Stimulated activated naive B cell treated with anti-CD40 and anti-IgM and Interleukin-4, amounts not matched to agents 10 μg/mL and 1 μg/mL and 100 μg/mL, for 72 hours (primary cell): ENCODE results near the gene CRADD.
"Not testable (repeated sequence)": the region's sequence is repeated elsewhere in the genome, so short reads cannot be mapped to it uniquely, and the experiment has no call there.

Experiments
- ATAC-seq, 2 donors: fragments of 150-1000 bp; cut with Tn5 transposase; replicated peaks; 2 replicates each; pipeline ENCODE4 v1.10.0; 2021; ENCODE audit warnings: moderate library complexity in 1 of 2
- DNase-seq: peaks from one replicate; pipeline ENCODE4 v3.0.0; 2021
- H3K27ac Mint-ChIP-seq: one replicate; pipeline ENCODE4 v1.8.0; 2022; ENCODE audit warnings: mild to moderate bottlenecking, mixed read lengths
- H3K27me3 Mint-ChIP-seq, 2 donors: one replicate each; pipeline ENCODE4 v1.8.0; 2022; ENCODE audit warnings: mixed read lengths in 2 of 2
- H3K36me3 Mint-ChIP-seq, 2 donors: one replicate each; pipeline ENCODE4 v1.8.0; 2022; ENCODE audit warnings: mixed read lengths in 2 of 2, mild to moderate bottlenecking in 1 of 2
- H3K4me1 Mint-ChIP-seq, 2 donors: one replicate each; pipeline ENCODE4 v1.8.0; 2022; ENCODE audit warnings: mixed read lengths in 2 of 2, mild to moderate bottlenecking in 1 of 2
- H3K4me3 Mint-ChIP-seq, 2 donors: one replicate each; pipeline ENCODE4 v1.8.0; 2022; ENCODE audit warnings: mild to moderate bottlenecking in 2 of 2, mixed read lengths in 2 of 2, moderate library complexity in 1 of 2
- H3K9me3 Mint-ChIP-seq, 2 donors: one replicate each; pipeline ENCODE4 v1.8.0; 2022; ENCODE audit warnings: mixed read lengths in 2 of 2, mild to moderate bottlenecking in 1 of 2

Gene CRADD

GRCh38 chr12:93706387-93706786 is 29.2 kb downstream of the CRADD start:
- peaks cover 8 to 18% of the 10 kb centered on the region in 2 donors for H3K36me3 Mint-ChIP-seq
- no peak for DNase-seq
- peaks cover 17 to 36% of the 10 kb centered on the region in 2 donors for H3K4me1 Mint-ChIP-seq
- H3K27ac Mint-ChIP-seq: no peak overlapping the region
- no peak for ATAC-seq
- no peak overlapping the region for H3K4me3 Mint-ChIP-seq
- no peaks in the 10 kb centered on the region for H3K27me3 Mint-ChIP-seq
- peaks cover 11% of the 10 kb centered on the region in 2 donors for H3K9me3 Mint-ChIP-seq

- no peak overlapping the region for H3K4me3 Mint-ChIP-seq
- peaks cover 8 to 20% of the 10 kb centered on the region in 2 donors for H3K36me3 Mint-ChIP-seq
- no peak for ATAC-seq
- DNase-seq: no peak
- H3K4me1 Mint-ChIP-seq: peaks cover 14 to 31% of the 10 kb centered on the region in 2 donors
- H3K9me3 Mint-ChIP-seq: peaks cover 11% of the 10 kb centered on the region in 2 donors
- H3K27me3 Mint-ChIP-seq: no peaks in the 10 kb centered on the region
- H3K27ac Mint-ChIP-seq: no peak overlapping the region
These were observed 29.6 kb downstream of the CRADD start for GRCh38 chr12:93706824-93707223.

- Mint-ChIP-seq H3K27me3 (no peaks in the 10 kb centered on the region), H3K4me1 (peaks cover 11 to 22% of the 10 kb centered on the region in 2 donors), H3K9me3 (peaks cover 11% of the 10 kb centered on the region in 2 donors), H3K4me3 (no peak overlapping the region), H3K27ac (no peak overlapping the region), H3K36me3 (peaks cover 8 to 20% of the 10 kb centered on the region in 2 donors)
- ATAC-seq (no peak), DNase-seq (no peak)
These were observed 30.7 kb downstream of the CRADD start for GRCh38 chr12:93707836-93708235.

GRCh38 chr12:93708952-93709351 is 31.8 kb downstream of the CRADD start:
- H3K4me1 Mint-ChIP-seq: peaks cover 11 to 22% of the 10 kb centered on the region in 2 donors
- peaks cover 8 to 20% of the 10 kb centered on the region in 2 donors for H3K36me3 Mint-ChIP-seq
- peaks cover 11% of the 10 kb centered on the region in 2 donors for H3K9me3 Mint-ChIP-seq
- no peak overlapping the region for H3K4me3 Mint-ChIP-seq
- no peaks in the 10 kb centered on the region for H3K27me3 Mint-ChIP-seq
- ATAC-seq: no peak
- no peak overlapping the region for H3K27ac Mint-ChIP-seq
- DNase-seq: no peak

- no peak overlapping the region for H3K27ac Mint-ChIP-seq
- H3K4me1 Mint-ChIP-seq: peaks cover 8 to 18% of the 10 kb centered on the region in 2 donors
- peaks cover 11% of the 10 kb centered on the region in 2 donors for H3K9me3 Mint-ChIP-seq
- H3K27me3 Mint-ChIP-seq: no peaks in the 10 kb centered on the region
- DNase-seq (no peak), ATAC-seq (no peak)
- no peak overlapping the region for H3K4me3 Mint-ChIP-seq
- H3K36me3 Mint-ChIP-seq: peaks cover 8 to 19% of the 10 kb centered on the region in 2 donors
These were observed 32.2 kb downstream of the CRADD start for GRCh38 chr12:93709386-93709785.

- Mint-ChIP-seq H3K4me3 (no peak overlapping the region), H3K27me3 (no peaks in the 10 kb centered on the region), H3K36me3 (peaks cover 11 to 18% of the 10 kb centered on the region in 2 donors), H3K27ac (no peak overlapping the region), H3K9me3 (peaks cover 11% of the 10 kb centered on the region in 2 donors), H3K4me1 (peaks cover 6 to 9% of the 10 kb centered on the region in 2 donors)
- no peak for ATAC-seq
- no peak for DNase-seq
These were observed 33.4 kb downstream of the CRADD start for GRCh38 chr12:93710574-93710926.

GRCh38 chr12:93711502-93711901 is 34.3 kb downstream of the CRADD start:
- DNase-seq, H3K27ac Mint-ChIP-seq, H3K27me3 Mint-ChIP-seq, ATAC-seq, H3K4me1 Mint-ChIP-seq, H3K4me3 Mint-ChIP-seq: not testable (repeated sequence)
- Mint-ChIP-seq H3K9me3 (peaks cover 11% of the 10 kb centered on the region in 2 donors), H3K36me3 (peaks cover 11 to 18% of the 10 kb centered on the region in 2 donors)

- H3K9me3 Mint-ChIP-seq: peaks cover 11% of the 10 kb centered on the region in 2 donors
- H3K27ac Mint-ChIP-seq: no peak overlapping the region
- DNase-seq (no peak), ATAC-seq (no peak)
- H3K36me3 Mint-ChIP-seq: peaks cover 11 to 18% of the 10 kb centered on the region in 2 donors
- H3K4me1 Mint-ChIP-seq: peaks cover 0 to 4% of the 10 kb centered on the region in 2 donors
- H3K27me3 Mint-ChIP-seq: no peaks in the 10 kb centered on the region
- no peak overlapping the region for H3K4me3 Mint-ChIP-seq
These were observed 35.0 kb downstream of the CRADD start for GRCh38 chr12:93712200-93712599.

- Mint-ChIP-seq H3K27ac (no peak overlapping the region), H3K27me3 (no peaks in the 10 kb centered on the region), H3K9me3 (peaks cover 13 to 14% of the 10 kb centered on the region in 2 donors), H3K4me1 (peaks cover 0 to 4% of the 10 kb centered on the region in 2 donors), H3K36me3 (peaks cover 16 to 24% of the 10 kb centered on the region in 2 donors), H3K4me3 (no peak overlapping the region)
- no peak for ATAC-seq
- no peak for DNase-seq
These were observed 35.9 kb downstream of the CRADD start for GRCh38 chr12:93713060-93713459.

GRCh38 chr12:93713800-93714199 is 36.6 kb downstream of the CRADD start:
- Mint-ChIP-seq H3K4me3 (no peak overlapping the region), H3K27ac (no peak overlapping the region), H3K9me3 (peaks cover 16 to 18% of the 10 kb centered on the region in 2 donors), H3K36me3 (peaks cover 22 to 31% of the 10 kb centered on the region in 2 donors), H3K27me3 (no peaks in the 10 kb centered on the region), H3K4me1 (peaks cover 0 to 4% of the 10 kb centered on the region in 2 donors)
- no peak for ATAC-seq
- no peak for DNase-seq

- ATAC-seq (no peak), DNase-seq (no peak)
- Mint-ChIP-seq H3K4me3 (no peak overlapping the region), H3K36me3 (peaks cover 20 to 28% of the 10 kb centered on the region in 2 donors), H3K9me3 (peaks cover 14 to 16% of the 10 kb centered on the region in 2 donors), H3K27me3 (no peaks in the 10 kb centered on the region), H3K27ac (no peak overlapping the region), H3K4me1 (peaks cover 0 to 4% of the 10 kb centered on the region in 2 donors)
These were observed 37.2 kb downstream of the CRADD start for GRCh38 chr12:93714382-93714781.

GRCh38 chr12:93719710-93720109 is 42.5 kb downstream of the CRADD start:
- Mint-ChIP-seq H3K4me3 (no peak overlapping the region), H3K27ac (no peak overlapping the region), H3K36me3 (peaks cover 25 to 38% of the 10 kb centered on the region in 2 donors), H3K4me1 (peaks cover 5 to 14% of the 10 kb centered on the region in 2 donors), H3K9me3 (peaks cover 27 to 28% of the 10 kb centered on the region in 2 donors), H3K27me3 (no peaks in the 10 kb centered on the region)
- ATAC-seq: no peak
- no peak for DNase-seq

GRCh38 chr12:93720559-93720958 is 43.4 kb downstream of the CRADD start:
- ATAC-seq: no peak
- DNase-seq: no peak
- H3K27me3 Mint-ChIP-seq: no peaks in the 10 kb centered on the region
- H3K4me1 Mint-ChIP-seq: peaks cover 2 to 14% of the 10 kb centered on the region in 2 donors
- H3K36me3 Mint-ChIP-seq: peaks cover 22 to 37% of the 10 kb centered on the region in 2 donors
- H3K9me3 Mint-ChIP-seq: peaks cover 27 to 28% of the 10 kb centered on the region in 2 donors
- H3K4me3 Mint-ChIP-seq: no peak overlapping the region
- no peak overlapping the region for H3K27ac Mint-ChIP-seq

- no peak for ATAC-seq
These were observed 45.0 kb downstream of the CRADD start for GRCh38 chr12:93722179-93722578.

GRCh38 chr12:93722835-93723567 is 45.8 kb downstream of the CRADD start:
- peaks cover 18 to 32% of the 10 kb centered on the region in 2 donors for H3K36me3 Mint-ChIP-seq

More at GRCh38 chr12:93722179-93722578, 45.0 kb downstream of the CRADD start:
- peaks cover 4 to 18% of the 10 kb centered on the region in 2 donors for H3K4me1 Mint-ChIP-seq
- H3K27ac Mint-ChIP-seq: no peak overlapping the region
- no peak overlapping the region for H3K4me3 Mint-ChIP-seq
- peaks cover 22 to 37% of the 10 kb centered on the region in 2 donors for H3K36me3 Mint-ChIP-seq
- no peaks in the 10 kb centered on the region for H3K27me3 Mint-ChIP-seq
- DNase-seq: no peak
- H3K9me3 Mint-ChIP-seq: peaks cover 27 to 28% of the 10 kb centered on the region in 2 donors

More at GRCh38 chr12:93722835-93723567, 45.8 kb downstream of the CRADD start:
- Mint-ChIP-seq H3K4me1 (peaks cover 5 to 21% of the 10 kb centered on the region in 2 donors), H3K4me3 (no peak overlapping the region), H3K27ac (peak overlapping the region; percentile 32), H3K27me3 (no peaks in the 10 kb centered on the region), H3K9me3 (peaks cover 24 to 26% of the 10 kb centered on the region in 2 donors)
- ATAC-seq (peak; percentile 49 to 75), DNase-seq (no peak)
